ENCODE measurements around the gene MAFG. TPM values are rescaled to one million over a fixed set of nuclear protein-coding genes. Genes with fewer than 3 reads are reported as not detected.
A peak's percentile ranks its signal among the peaks of the same experiment; 100 is the strongest.

MAFG gene
- total and polyA plus RNA-seq, 2 of the 13 experiments (the other 11 are each of a cell fraction or from before 2014, with no cell fraction given): 14.5 to 20.0 TPM

DNA sequence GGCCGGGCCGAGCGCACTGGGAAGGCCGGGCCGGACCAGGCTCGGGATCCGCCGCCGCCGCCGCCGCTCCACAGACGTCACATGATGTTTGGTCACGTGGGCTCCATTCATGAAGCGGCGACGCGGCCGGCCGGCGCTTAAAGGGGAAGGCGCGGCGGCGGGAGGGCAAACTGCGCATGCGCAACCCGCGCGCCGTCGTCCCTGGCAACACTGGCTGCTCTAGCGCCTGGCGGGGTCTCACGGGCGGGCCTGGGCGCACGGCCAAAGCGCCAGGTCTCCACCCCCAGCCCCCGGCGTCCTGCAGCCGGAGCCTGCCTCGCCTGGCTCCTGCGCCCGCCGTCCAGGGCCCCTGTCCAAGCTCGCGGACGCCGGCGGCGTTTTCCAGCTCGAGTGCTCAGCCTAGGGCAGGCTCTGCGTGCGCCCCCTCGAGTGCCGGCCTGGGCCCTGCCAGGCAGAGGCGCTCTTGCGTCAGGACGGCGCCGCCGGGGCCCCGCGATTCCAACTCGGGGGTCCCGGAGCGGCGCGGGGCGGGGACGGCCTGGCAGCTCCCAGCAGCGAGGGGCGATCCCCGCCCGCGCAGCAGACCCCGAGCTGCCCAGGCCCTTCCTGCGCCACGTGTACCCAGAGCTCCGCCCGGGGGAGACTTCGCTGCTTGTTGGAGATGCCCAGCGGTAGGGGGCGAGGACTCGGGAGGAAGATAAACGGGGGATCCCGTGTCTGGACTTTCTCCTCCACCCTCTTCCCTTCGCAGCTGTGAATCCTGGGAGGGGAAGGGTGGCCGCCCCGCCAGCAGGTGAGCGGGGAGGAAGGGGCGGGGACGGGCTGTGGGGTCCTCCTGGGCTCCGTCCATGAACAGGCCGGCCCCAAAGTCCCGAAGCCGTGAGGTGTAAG is at the start of gene MAFG (continued):
- TF ChIP-seq ZNF263 (CRISPR knock-in tag; IDR thresholded peaks at IDR 0.05) (peak; percentile 62), FOXJ3 (CRISPR knock-in tag; IDR thresholded peaks at IDR 0.05; ENCODE audit: borderline replicate concordance) (no peak), REL (CRISPR knock-in tag; conservative IDR thresholded peaks at IDR 0.05) (peak; percentile 81; the same call in 1 of the 2 replicates), ZBTB8A (CRISPR knock-in tag; IDR thresholded peaks at IDR 0.05; ENCODE audit: borderline replicate concordance, low read depth) (peak; percentile 19; the same call in 1 of the 2 replicates), ZSCAN29 (CRISPR knock-in tag; conservative IDR thresholded peaks at IDR 0.05) (peak; percentile 85; the same call in 1 of the 2 replicates), FLYWCH1 (CRISPR knock-in tag; IDR thresholded peaks at IDR 0.05) (no peak), EZH2 (conservative IDR thresholded peaks at IDR 0.05; ENCODE audit: low read depth, low read length) (no peak), KLF16 (CRISPR knock-in tag; IDR thresholded peaks at IDR 0.05) (peak in 1 of 2 experiments; percentile 59; a peak in 2 of 4 replicates), DNMT1 (CRISPR knock-in tag; IDR thresholded peaks at IDR 0.05) (peak; percentile 71; the same call in 1 of the 2 replicates), HHEX (CRISPR knock-in tag; IDR thresholded peaks at IDR 0.05) (no peak), SIX4 (CRISPR knock-in tag; IDR thresholded peaks at IDR 0.05) (no peak), ZNF879 (CRISPR knock-in tag; IDR thresholded peaks at IDR 0.05) (no peak), ZNF546 (CRISPR knock-in tag; conservative IDR thresholded peaks at IDR 0.05) (peak; percentile 74), YEATS2 (CRISPR knock-in tag; IDR thresholded peaks at IDR 0.05; ENCODE audit: borderline replicate concordance) (no peak), ZNF10 (CRISPR knock-in tag; IDR thresholded peaks at IDR 0.05; ENCODE audit: borderline replicate concordance, low read depth) (no peak), ZNF780A (CRISPR knock-in tag; IDR thresholded peaks at IDR 0.05) (no peak; the same call in 1 of the 2 replicates), RBM39 (IDR thresholded peaks at IDR 0.05; ENCODE audit: low read depth, low read length, poor library complexity, severe bottlenecking) (peak; percentile 96), REXO4 (CRISPR knock-in tag; IDR thresholded peaks at IDR 0.05; ENCODE audit: borderline replicate concordance) (no peak)
- TF ChIP-seq, protein P1, sequence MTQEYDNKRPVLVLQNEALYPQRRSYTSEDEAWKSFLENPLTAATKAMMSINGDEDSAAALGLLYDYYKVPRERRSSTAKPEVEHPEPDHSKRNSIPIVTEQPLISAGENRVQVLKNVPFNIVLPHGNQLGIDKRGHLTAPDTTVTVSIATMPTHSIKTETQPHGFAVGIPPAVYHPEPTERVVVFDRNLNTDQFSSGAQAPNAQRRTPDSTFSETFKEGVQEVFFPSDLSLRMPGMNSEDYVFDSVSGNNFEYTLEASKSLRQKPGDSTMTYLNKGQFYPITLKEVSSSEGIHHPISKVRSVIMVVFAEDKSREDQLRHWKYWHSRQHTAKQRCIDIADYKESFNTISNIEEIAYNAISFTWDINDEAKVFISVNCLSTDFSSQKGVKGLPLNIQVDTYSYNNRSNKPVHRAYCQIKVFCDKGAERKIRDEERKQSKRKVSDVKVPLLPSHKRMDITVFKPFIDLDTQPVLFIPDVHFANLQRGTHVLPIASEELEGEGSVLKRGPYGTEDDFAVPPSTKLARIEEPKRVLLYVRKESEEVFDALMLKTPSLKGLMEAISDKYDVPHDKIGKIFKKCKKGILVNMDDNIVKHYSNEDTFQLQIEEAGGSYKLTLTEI (CRISPR knock-in tag; conservative IDR thresholded peaks at IDR 0.05): no peak
- TF ChIP-seq, protein P2, sequence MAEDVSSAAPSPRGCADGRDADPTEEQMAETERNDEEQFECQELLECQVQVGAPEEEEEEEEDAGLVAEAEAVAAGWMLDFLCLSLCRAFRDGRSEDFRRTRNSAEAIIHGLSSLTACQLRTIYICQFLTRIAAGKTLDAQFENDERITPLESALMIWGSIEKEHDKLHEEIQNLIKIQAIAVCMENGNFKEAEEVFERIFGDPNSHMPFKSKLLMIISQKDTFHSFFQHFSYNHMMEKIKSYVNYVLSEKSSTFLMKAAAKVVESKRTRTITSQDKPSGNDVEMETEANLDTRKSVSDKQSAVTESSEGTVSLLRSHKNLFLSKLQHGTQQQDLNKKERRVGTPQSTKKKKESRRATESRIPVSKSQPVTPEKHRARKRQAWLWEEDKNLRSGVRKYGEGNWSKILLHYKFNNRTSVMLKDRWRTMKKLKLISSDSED (CRISPR knock-in tag; IDR thresholded peaks at IDR 0.05): no peak
- TF ChIP-seq, protein P3, sequence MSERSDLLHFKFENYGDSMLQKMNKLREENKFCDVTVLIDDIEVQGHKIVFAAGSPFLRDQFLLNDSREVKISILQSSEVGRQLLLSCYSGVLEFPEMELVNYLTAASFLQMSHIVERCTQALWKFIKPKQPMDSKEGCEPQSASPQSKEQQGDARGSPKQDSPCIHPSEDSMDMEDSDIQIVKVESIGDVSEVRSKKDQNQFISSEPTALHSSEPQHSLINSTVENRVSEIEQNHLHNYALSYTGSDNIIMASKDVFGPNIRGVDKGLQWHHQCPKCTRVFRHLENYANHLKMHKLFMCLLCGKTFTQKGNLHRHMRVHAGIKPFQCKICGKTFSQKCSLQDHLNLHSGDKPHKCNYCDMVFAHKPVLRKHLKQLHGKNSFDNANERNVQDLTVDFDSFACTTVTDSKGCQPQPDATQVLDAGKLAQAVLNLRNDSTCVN (CRISPR knock-in tag; IDR thresholded peaks at IDR 0.05; ENCODE audit: borderline replicate concordance): no peak; the same call in 1 of the 2 replicates

All from HepG2 (cell line).